ENCODE measurements around the gene ALG8. TPM values are rescaled to one million over a fixed set of nuclear protein-coding genes. Genes with fewer than 3 reads are reported as not detected.

ALG8 gene
- total RNA-seq, 6 experiments from 2014 or later, result 22.0 to 38.0 (median 30.3) TPM

DNA sequence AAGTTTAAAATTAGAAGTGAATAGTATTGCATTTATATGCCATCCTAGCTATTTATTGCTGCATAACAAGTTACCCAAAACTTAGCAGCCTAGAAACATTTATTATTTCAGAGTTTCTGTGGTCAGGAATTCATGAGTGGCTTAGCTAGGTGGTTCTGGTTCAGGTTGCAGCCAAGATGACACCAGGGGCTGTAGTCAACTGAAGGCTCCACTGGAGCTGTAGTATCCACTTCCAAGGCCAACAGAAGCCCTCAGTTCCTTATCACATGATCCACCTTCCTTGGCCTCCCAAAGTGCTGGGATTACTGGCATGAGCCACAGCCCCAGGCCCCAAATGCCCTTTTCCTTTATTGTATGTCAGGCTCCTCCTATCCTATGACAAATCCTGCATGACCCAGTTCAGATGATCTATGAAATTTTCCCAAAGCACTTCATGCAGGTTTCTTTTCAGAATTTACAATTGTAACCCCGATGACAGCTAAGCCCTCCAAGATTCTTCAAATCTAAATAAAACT is 6.1 kb upstream of the ALG8 start:
- H3K36me3 ChIP-seq, result peaks cover 0 to 3% (median 0%) of the 10 kb centered on the region in 4 donors
- intact Hi-C loops (cut with DNase I), result no loop called here
- no peaks in the 10 kb centered on the region for H3K27me3 ChIP-seq
- peaks cover 0 to 10% (median 3%) of the 10 kb centered on the region in 4 donors for H3K4me1 ChIP-seq
- TF ChIP-seq, protein P1, sequence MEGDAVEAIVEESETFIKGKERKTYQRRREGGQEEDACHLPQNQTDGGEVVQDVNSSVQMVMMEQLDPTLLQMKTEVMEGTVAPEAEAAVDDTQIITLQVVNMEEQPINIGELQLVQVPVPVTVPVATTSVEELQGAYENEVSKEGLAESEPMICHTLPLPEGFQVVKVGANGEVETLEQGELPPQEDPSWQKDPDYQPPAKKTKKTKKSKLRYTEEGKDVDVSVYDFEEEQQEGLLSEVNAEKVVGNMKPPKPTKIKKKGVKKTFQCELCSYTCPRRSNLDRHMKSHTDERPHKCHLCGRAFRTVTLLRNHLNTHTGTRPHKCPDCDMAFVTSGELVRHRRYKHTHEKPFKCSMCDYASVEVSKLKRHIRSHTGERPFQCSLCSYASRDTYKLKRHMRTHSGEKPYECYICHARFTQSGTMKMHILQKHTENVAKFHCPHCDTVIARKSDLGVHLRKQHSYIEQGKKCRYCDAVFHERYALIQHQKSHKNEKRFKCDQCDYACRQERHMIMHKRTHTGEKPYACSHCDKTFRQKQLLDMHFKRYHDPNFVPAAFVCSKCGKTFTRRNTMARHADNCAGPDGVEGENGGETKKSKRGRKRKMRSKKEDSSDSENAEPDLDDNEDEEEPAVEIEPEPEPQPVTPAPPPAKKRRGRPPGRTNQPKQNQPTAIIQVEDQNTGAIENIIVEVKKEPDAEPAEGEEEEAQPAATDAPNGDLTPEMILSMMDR (IDR thresholded peaks at IDR 0.05), result no peak
- TF ChIP-seq POLR2A (IDR thresholded peaks at IDR 0.05), result no peak
- DNase-seq, result no peak
- 88% methylated on average over 1 of the region's 1 CpG for WGBS (ENCODE audit: insufficient coverage, low coverage, low lambda C conversion rate, missing lambda C conversion rate)
- H3K27ac ChIP-seq, result no peak overlapping the region
- ATAC-seq, result no peak
- H3K9me3 ChIP-seq, result no peaks in the 10 kb centered on the region
- H3K4me3 ChIP-seq, result no peak overlapping the region

DNA sequence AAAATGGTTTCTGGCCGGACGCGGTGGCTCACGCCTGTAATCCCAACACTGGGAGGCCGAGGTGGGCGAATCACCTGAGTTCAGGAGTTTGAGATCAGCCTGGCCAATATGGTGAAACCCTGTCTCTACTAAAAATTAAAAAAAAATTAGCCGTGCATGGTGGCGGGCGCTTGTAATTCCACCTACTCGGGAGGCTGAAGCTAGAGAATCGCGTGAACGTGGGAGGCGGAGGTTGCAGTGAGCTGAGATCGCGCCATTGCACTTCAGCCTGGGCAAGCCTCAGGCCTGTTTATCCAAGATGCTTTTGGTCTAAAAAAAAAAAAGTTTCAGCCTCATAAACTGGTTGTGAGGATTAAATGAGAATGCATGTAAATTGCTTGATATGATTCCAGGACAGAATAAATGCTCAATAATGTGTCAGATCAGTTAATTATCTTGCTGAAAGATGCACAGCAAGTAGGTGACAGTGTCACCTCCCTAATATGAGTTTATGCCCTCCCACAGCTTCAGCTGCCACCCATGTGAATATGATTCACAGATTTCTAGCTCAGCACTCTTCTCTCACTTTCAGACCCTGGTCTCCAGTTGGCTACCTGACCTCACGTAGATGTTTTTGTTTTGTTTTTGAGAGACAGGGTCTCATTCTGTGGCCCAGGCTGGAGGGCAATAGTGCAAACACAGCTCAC is 1.1 kb upstream of the ALG8 start:
- TF ChIP-seq, protein P1 (IDR thresholded peaks at IDR 0.05), result no peak
- TF ChIP-seq POLR2A (IDR thresholded peaks at IDR 0.05), result no peak
- Histone ChIP-seq H3K9me3 (no peaks in the 10 kb centered on the region), H3K27me3 (no peaks in the 10 kb centered on the region), H3K4me3 (peak overlapping the region; percentile 81 to 93 (median 92)), H3K27ac (no peak overlapping the region), H3K36me3 (peaks cover 0 to 3% (median 0%) of the 10 kb centered on the region in 4 donors), H3K4me1 (peaks cover 0 to 4% (median 2%) of the 10 kb centered on the region in 4 donors)
- intact Hi-C loops (cut with DNase I), result no loop called here
- 58% methylated on average over 17 of the region's 17 CpGs for WGBS (ENCODE audit: insufficient coverage, low coverage, low lambda C conversion rate, missing lambda C conversion rate)
- DNase-seq (no peak), ATAC-seq (no peak)

DNA sequence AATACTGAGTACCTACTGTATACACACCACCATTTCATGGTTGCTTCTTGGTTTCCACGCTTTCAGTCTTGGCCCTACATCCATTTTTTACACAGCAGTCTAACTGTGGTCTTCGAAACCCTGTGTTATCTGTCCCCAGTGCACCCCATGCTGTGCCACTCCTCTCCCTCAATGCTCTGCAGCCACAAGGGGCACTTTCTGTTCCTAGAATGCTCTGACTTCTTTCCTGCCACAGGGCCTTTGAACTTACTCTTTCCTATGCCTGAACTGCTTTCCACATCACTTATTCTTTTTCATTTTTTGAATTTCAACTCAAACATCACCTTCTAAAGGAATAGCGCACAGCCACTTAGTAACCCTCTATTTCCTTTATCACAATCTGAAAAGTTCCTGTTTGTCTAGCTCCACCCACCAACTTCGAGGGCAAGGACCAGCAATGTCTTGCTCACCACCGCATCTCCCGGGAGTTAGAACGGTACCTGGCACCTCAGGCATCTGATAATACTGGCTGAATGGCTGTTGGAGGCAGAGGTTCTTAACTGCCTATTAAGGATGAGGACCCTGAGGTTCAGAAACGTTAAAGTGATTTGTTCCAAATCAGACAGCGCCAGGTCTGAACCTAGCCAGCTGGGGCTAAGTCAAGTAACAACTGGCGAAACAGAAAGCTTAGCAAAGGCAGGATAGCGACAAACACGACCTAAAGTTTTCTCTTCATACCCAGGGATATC is 568 bp downstream of the ALG8 start:
- H3K4me1 ChIP-seq, result peaks cover 0 to 4% (median 2%) of the 10 kb centered on the region in 4 donors
- H3K4me3 ChIP-seq, result peak overlapping the region; percentile 81 to 93 (median 92)
- H3K27ac ChIP-seq, result peak overlapping the region; percentile 13 to 80 (median 70)
- no peak for TF ChIP-seq POLR2A (IDR thresholded peaks at IDR 0.05)
- TF ChIP-seq, protein P1 (IDR thresholded peaks at IDR 0.05), result no peak
- H3K36me3 ChIP-seq, result peaks cover 0 to 3% (median 0%) of the 10 kb centered on the region in 4 donors
- no peaks in the 10 kb centered on the region for H3K9me3 ChIP-seq
- 16% methylated on average over 12 of the region's 12 CpGs for WGBS (ENCODE audit: insufficient coverage, low coverage, low lambda C conversion rate, missing lambda C conversion rate)
- H3K27me3 ChIP-seq, result no peaks in the 10 kb centered on the region
- intact Hi-C loops (cut with DNase I), result no loop called here
- ATAC-seq (peak; percentile 3 to 20 (median 4)), DNase-seq (peak in 1 of 3 donors; percentile 31)

DNA sequence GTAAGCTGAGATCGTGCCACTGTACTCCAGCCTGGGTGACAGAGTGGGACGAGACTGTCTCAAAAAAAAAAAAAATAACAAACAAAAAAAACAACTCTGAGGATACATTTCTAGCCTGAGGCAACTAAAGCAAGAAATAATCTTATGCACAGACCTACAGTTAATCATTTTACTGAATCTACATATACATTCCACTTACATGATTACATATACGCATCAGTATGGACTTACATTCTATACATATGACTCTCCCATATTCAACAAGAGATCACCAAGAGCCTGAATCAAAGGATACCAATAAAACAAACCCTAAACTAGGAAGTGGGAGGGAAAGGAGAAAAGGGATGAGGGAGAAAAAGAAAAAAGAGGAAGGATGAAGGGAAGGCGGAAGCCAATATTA is 1.1 kb downstream of the ALG8 start:
- H3K4me3 ChIP-seq, result peak overlapping the region in 1 of 3 donors; percentile 92

More for the DNA sequence above, 1.1 kb downstream of the ALG8 start:
- ATAC-seq (no peak), DNase-seq (no peak)
- Histone ChIP-seq H3K9me3 (no peaks in the 10 kb centered on the region), H3K27ac (no peak overlapping the region), H3K4me1 (peaks cover 0 to 4% (median 2%) of the 10 kb centered on the region in 4 donors), H3K27me3 (no peaks in the 10 kb centered on the region), H3K36me3 (peaks cover 0 to 3% (median 0%) of the 10 kb centered on the region in 4 donors)
- no peak for TF ChIP-seq POLR2A (IDR thresholded peaks at IDR 0.05)
- TF ChIP-seq, protein P1 (IDR thresholded peaks at IDR 0.05), result no peak
- 91% methylated on average over 2 of the region's 4 CpGs for WGBS (ENCODE audit: insufficient coverage, low coverage, low lambda C conversion rate, missing lambda C conversion rate)
- intact Hi-C loops (cut with DNase I), result no loop called here

All from right lobe of liver (tissue), 6 donors.